ENCODE results near the gene CHPT1.
A peak's percentile ranks its signal among the peaks of the same experiment; 100 is the strongest.

CHPT1 gene

GRCh38 chr12:101763246-101763931, 65.9 kb downstream of the CHPT1 start:
- no peak for DNase-seq (ENCODE audit: low read depth in 2 of 2)

DNA sequence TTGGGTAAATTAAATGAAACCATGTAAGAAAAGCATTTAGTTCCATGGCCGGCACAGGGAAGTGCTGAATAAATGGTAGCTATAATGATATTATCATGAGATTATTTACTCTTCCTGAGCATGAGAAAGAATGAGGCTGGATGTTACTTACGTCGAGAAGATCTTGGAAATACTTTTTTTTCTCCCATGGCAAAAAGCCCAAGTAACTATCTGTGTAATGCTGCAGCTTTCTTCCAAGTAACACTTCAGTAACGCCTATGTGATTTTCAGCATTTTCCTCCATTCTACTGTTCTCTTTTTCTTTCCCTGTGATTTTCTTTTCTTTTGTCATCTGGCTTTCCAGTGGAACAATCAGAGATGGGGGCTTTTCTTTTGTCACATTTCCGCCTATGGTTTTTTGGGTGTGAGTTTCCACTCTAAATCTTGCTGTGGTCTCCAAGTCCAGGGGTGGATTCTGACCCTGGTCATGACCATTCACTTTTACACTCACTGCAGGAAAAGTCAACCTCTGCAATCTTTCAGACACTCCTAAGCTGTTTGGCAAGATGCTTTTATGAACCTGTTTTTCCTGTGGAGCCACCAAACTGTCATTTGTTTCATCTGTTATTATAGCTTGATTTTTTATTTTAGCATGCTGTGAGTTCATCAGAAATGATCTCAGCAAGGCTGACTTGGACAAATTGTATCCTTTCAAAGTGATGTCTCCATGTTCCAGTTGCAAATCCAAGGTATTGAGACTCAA, 66.8 kb downstream of the CHPT1 start:
- DNase-seq (ENCODE audit: low read depth in 2 of 2): no peak

DNA sequence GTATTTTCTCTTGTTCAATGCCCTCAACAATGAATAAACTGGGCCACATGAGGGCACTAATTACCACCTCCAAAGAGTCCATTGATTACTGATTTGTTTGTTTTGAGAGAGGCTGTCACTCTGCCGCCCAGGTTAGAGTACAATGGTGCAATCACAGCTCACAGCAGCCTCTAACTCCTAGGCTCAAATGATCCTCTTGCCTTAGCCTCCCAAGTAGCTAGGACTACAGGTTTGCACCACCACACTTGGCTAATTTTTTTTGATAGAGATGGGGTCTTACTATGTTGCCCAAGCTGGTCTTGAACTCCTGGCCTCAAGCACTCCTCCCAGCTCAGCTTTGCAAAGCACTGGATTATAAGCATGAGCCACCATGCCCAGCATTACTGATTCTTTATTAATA, 70.1 kb downstream of the CHPT1 start:
- DNase-seq (ENCODE audit: low read depth in 2 of 2): no peak

DNA sequence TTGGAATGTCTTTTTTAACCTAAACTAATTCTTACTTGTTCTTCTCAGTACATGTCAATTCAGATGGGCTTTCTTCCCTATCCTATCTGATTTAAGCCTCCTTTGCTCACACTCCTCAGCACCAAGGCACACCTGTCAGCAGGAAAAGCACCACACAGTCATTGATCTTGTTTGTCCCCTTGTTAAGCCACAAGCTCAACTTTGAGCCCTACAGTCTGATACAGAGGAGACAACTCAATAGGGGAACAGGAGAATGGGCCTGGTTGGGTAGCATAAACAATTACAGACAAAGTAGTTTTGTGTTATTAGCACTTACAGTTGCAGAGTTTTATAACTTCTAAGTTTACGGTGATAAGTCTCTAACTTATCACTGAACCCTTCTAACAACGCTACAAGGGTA, 71.3 kb downstream of the CHPT1 start:
- no peak for DNase-seq (ENCODE audit: low read depth in 2 of 2)

GRCh38 chr12:101769865-101770264, 72.4 kb downstream of the CHPT1 start:
- no peak for DNase-seq (ENCODE audit: low read depth in 2 of 2)

- no peak for DNase-seq (ENCODE audit: low read depth in 2 of 2)
These were observed 74.8 kb downstream of the CHPT1 start for GRCh38 chr12:101772012-101772775.

GRCh38 chr12:101773650-101774162, 76.3 kb downstream of the CHPT1 start:
- peak; percentile 36 to 43 for DNase-seq (ENCODE audit: low read depth in 2 of 2)

GRCh38 chr12:101775816-101776215, 78.4 kb downstream of the CHPT1 start:
- DNase-seq (ENCODE audit: low read depth in 2 of 2): no peak

DNA sequence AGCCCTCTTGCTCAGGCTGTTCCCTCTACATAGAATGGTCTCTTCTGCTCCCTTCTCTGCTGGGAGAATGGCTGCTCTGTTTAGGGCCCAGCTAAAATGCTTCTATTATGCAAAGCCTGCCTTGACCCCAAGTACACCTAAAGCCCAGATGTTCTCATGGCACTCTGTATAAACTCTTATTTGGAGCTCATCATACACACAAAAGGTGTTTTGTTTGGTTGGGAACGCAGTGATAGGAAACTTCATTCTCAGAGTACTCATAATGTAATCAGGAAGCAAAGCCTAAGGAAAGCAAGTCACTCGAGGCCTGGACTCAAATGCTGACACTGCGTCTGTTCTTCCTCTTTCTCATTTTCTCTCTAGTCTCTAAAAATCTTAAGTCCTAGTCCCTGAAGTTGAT, 80.0 kb downstream of the CHPT1 start:
- DNase-seq (ENCODE audit: low read depth in 2 of 2): no peak

- DNase-seq (ENCODE audit: low read depth in 2 of 2): no peak
These were observed 80.5 kb downstream of the CHPT1 start for GRCh38 chr12:101777978-101778377.

Measured in stimulated activated CD4-positive, alpha-beta T cell treated with anti-CD3 and anti-CD28 coated beads, Interleukin-15, amount 100 ng/mL, for 48 hours (primary cell).